Cardiac muscle cell (in vitro differentiated cells and primary cell): ENCODE data around the gene RPS3. TPM values are rescaled to one million over a fixed set of nuclear protein-coding genes. Genes with fewer than 3 reads are reported as not detected.

Experiments used
- DNase-seq, 2 donors: peaks; one replicate each; pipeline versions ENCODE4 v3.0.0 to v3.0.0-alpha.2; 2010 to 2017; ENCODE audit warnings: low read depth in 1 of 2, low spot score in 1 of 2
- H3K27ac ChIP-seq: fragments of 200-600 bp; sonication (generic); 2 replicates; pipeline ENCODE4 v1.5.1; 2016
- H3K27me3 ChIP-seq: fragments of 200-600 bp; sonication (generic); 2 replicates; pipeline ENCODE4 v1.6.0; 2016; ENCODE audit warnings: control low read depth
- H3K36me3 ChIP-seq: fragments of 200-600 bp; sonication (generic); 2 replicates; pipeline ENCODE4 v1.5.1; 2016; ENCODE audit warnings: control low read depth
- H3K4me1 ChIP-seq: fragments of 200-600 bp; sonication (generic); 2 replicates; pipeline ENCODE4 v1.8.1; 2017; ENCODE audit warnings: low read depth, mild to moderate bottlenecking, mixed run types
- H3K4me3 ChIP-seq: fragments of 200-600 bp; sonication (generic); 2 replicates; pipeline ENCODE4 v1.5.1; 2016; ENCODE audit warnings: mild to moderate bottlenecking
- H3K9me3 ChIP-seq: fragments of 200-600 bp; sonication (generic); 2 replicates; pipeline ENCODE4 v1.5.1; 2017; ENCODE audit warnings: low read depth, mild to moderate bottlenecking, control low read depth
- CTCF ChIP-seq: IDR thresholded peaks from 2 replicates; pipeline ENCODE4 v1.5.1; 2012; ENCODE audit warnings: low read depth, mild to moderate bottlenecking, low read length
- polyA plus RNA-seq: library from polyadenylated mRNA; unstranded; fragments of >200 nt; fragmentation: Nextera tagmentation; extraction: Ambion mirVana; gene quantifications from 2 replicates; pipeline ENCODE4 v1.2.1, GENCODE V29; 2016
- total RNA-seq: library from RNA; depleted of rRNA; stranded (reverse); fragments of >200 nt; gene quantifications from 2 replicates; pipeline ENCODE4 v1.2.3, GENCODE V29; 2016

Gene RPS3
- total and polyA plus RNA-seq, 2 experiments from 2014 or later: 951 to 974 TPM

- Histone ChIP-seq H3K4me1 (no peaks in the 10 kb centered on the region), H3K36me3 (no peaks in the 10 kb centered on the region), H3K4me3 (no peak overlapping the region), H3K27ac (no peak overlapping the region), H3K9me3 (no peaks in the 10 kb centered on the region), H3K27me3 (peaks cover 11% of the 10 kb centered on the region)
- TF ChIP-seq CTCF: no peak
- no peak for DNase-seq
Measured at GRCh38 chr11:75449271-75449670, 50.0 kb downstream of the RPS3 start.

- Histone ChIP-seq H3K9me3 (no peaks in the 10 kb centered on the region), H3K4me3 (no peak overlapping the region), H3K27me3 (peaks cover 11% of the 10 kb centered on the region), H3K4me1 (no peaks in the 10 kb centered on the region), H3K36me3 (no peaks in the 10 kb centered on the region), H3K27ac (no peak overlapping the region)
- TF ChIP-seq CTCF: no peak
- DNase-seq: no peak
Measured at GRCh38 chr11:75449776-75450175, 50.5 kb downstream of the RPS3 start.

GRCh38 chr11:75450236-75450635 is 50.9 kb downstream of the RPS3 start:
- DNase-seq: no peak
- Histone ChIP-seq H3K4me1 (no peaks in the 10 kb centered on the region), H3K27me3 (peaks cover 11% of the 10 kb centered on the region), H3K36me3 (no peaks in the 10 kb centered on the region), H3K9me3 (no peaks in the 10 kb centered on the region), H3K4me3 (no peak overlapping the region), H3K27ac (no peak overlapping the region)
- TF ChIP-seq CTCF: no peak

- TF ChIP-seq CTCF: peak; percentile 57
- DNase-seq: peak in 1 of 2 donors; percentile 32
- Histone ChIP-seq H3K27ac (no peak overlapping the region), H3K36me3 (no peaks in the 10 kb centered on the region), H3K27me3 (peaks cover 11% of the 10 kb centered on the region), H3K9me3 (no peaks in the 10 kb centered on the region), H3K4me1 (no peaks in the 10 kb centered on the region), H3K4me3 (no peak overlapping the region)
Measured at GRCh38 chr11:75450826-75451821, 51.8 kb downstream of the RPS3 start.

- no peak overlapping the region for H3K4me3 ChIP-seq
- H3K27ac ChIP-seq: no peak overlapping the region
- no peaks in the 10 kb centered on the region for H3K4me1 ChIP-seq
- no peaks in the 10 kb centered on the region for H3K9me3 ChIP-seq
- peak in 1 of 2 donors; percentile 80 for DNase-seq
- H3K27me3 ChIP-seq: peaks cover 11% of the 10 kb centered on the region
- no peaks in the 10 kb centered on the region for H3K36me3 ChIP-seq
- no peak for TF ChIP-seq CTCF
Measured at GRCh38 chr11:75453916-75454655, 54.8 kb downstream of the RPS3 start.
